IMR-90 (cell line): ENCODE results near the gene GSN. TPM values are rescaled to one million over a fixed set of nuclear protein-coding genes. Genes with fewer than 3 reads are reported as not detected.

Experiments used
- ATAC-seq: fragments of 200-7000 bp; cut with Tn5 transposase; 2 replicates; pipeline ENCODE4 v1.9.1; 2020; ENCODE audit warnings: low read depth, mild to moderate bottlenecking, moderate library complexity
- BruUV-seq: library from RNA; stranded (reverse); fragments of 400-500 nt; replicated peaks from 2 replicates; lab custom pipeline; 2021; lab: Mats Ljungman, UMichigan
- CTCF ChIA-PET: fragments of 300-600 bp; formaldehyde crosslinking; extraction: SDS; loops from one replicate; lab custom pipeline; 2021; ENCODE audit warnings: antibody characterized with exemption; lab: Yijun Ruan, JAX
- POLR2A ChIA-PET: fragments of 300-600 bp; sonication (Branson Sonifier 250); formaldehyde crosslinking; loops from one replicate; lab custom pipeline; 2022; ENCODE audit warnings: antibody characterized with exemption; ENCODE audit not compliant: unreplicated experiment; lab: Charles Lee
- DNase-seq: peaks from one replicate; pipeline ENCODE4 v3.0.0; 2013
- H2AFZ ChIP-seq: replicated peaks from 2 replicates; pipeline ENCODE3; 2013; ENCODE audit warnings: low read length, mild to moderate bottlenecking; ENCODE audit not compliant: poor library complexity
- H2AK5ac ChIP-seq: 2 replicates; pipeline ENCODE4 v1.6.1; 2013; ENCODE audit warnings: low read depth, low read length, inconsistent platforms
- H2AK9ac ChIP-seq: replicated peaks from 2 replicates; pipeline ENCODE3; 2013; ENCODE audit warnings: mild to moderate bottlenecking, low read depth, low read length, moderate library complexity; ENCODE audit not compliant: poor library complexity
- H2BK120ac ChIP-seq: 2 replicates; pipeline ENCODE4 v1.6.1; 2013; ENCODE audit warnings: low read depth, low read length, inconsistent platforms
- H2BK15ac ChIP-seq: 3 replicates; pipeline ENCODE4 v1.6.1; 2013; ENCODE audit warnings: low read depth, low read length, inconsistent platforms
- H2BK20ac ChIP-seq: 2 replicates; pipeline ENCODE4 v1.6.1; 2013; ENCODE audit warnings: low read depth, mild to moderate bottlenecking, inconsistent platforms, low read length, moderate library complexity
- H2BK5ac ChIP-seq: 2 replicates; pipeline ENCODE4 v1.6.1; 2013; ENCODE audit warnings: mild to moderate bottlenecking, low read depth, low read length, inconsistent platforms; ENCODE audit not compliant: poor library complexity, severe bottlenecking
- H3K14ac ChIP-seq: replicated peaks from 2 replicates; pipeline ENCODE4 v1.6.1; 2013; ENCODE audit warnings: low read depth, low read length, inconsistent platforms
- H3K18ac ChIP-seq: 2 replicates; pipeline ENCODE4 v1.6.1; 2013; ENCODE audit warnings: low read depth, low read length, control low read depth
- H3K23ac ChIP-seq: 2 replicates; pipeline ENCODE4 v1.6.1; 2013; ENCODE audit warnings: low read depth, low read length, inconsistent platforms
- H3K27ac ChIP-seq: 2 replicates; pipeline ENCODE4 v1.5.1; 2013; ENCODE audit warnings: mild to moderate bottlenecking, control low read depth, low read length; ENCODE audit not compliant: insufficient read depth
- H3K27me3 ChIP-seq: 2 replicates; pipeline ENCODE4 v1.6.1; 2013; ENCODE audit warnings: low read length; ENCODE audit not compliant: control insufficient read depth, insufficient read depth
- H3K36me3 ChIP-seq: 2 replicates; pipeline ENCODE4 v1.6.1; 2013; ENCODE audit warnings: low read length, mixed read lengths; ENCODE audit not compliant: control insufficient read depth, insufficient read depth
- H3K4ac ChIP-seq: 2 replicates; pipeline ENCODE4 v1.6.1; 2013; ENCODE audit warnings: low read depth, low read length, inconsistent platforms
- H3K4me1 ChIP-seq: 2 replicates; pipeline ENCODE4 v1.6.1; 2013; ENCODE audit warnings: low read length, mixed read lengths; ENCODE audit not compliant: control insufficient read depth, insufficient read depth
- H3K4me2 ChIP-seq: 2 replicates; pipeline ENCODE4 v1.6.1; 2013; ENCODE audit warnings: low read depth, mild to moderate bottlenecking, control low read depth, low read length, moderate library complexity
- H3K4me3 ChIP-seq: 2 replicates; pipeline ENCODE4 v1.5.1; 2013; ENCODE audit warnings: low read depth, mild to moderate bottlenecking, control low read depth, low read length, moderate library complexity; ENCODE audit not compliant: insufficient read depth
- H3K56ac ChIP-seq: 2 replicates; pipeline ENCODE4 v1.6.1; 2013; ENCODE audit warnings: low read length, inconsistent platforms; ENCODE audit not compliant: insufficient read depth; ENCODE audit errors: extremely low read depth
- H3K79me1 ChIP-seq, 2 experiments: 2 replicates each; pipeline ENCODE4 v1.6.1; 2013; ENCODE audit warnings: low read length in 2 of 2, inconsistent platforms in 1 of 2, low read depth in 1 of 2
- H3K9ac ChIP-seq: 2 replicates; pipeline ENCODE4 v1.6.1; 2013; ENCODE audit warnings: low read depth, low read length, control low read depth
- H3K9me1 ChIP-seq: 2 replicates; pipeline ENCODE4 v1.6.1; 2013; ENCODE audit warnings: low read length, inconsistent platforms; ENCODE audit not compliant: insufficient read depth
- H3K9me3 ChIP-seq: 2 replicates; pipeline ENCODE4 v1.6.1; 2013; ENCODE audit warnings: low read length; ENCODE audit not compliant: control insufficient read depth, insufficient read depth
- H4K20me1 ChIP-seq: 2 replicates; pipeline ENCODE4 v1.6.1; 2013; ENCODE audit warnings: low read length, inconsistent platforms; ENCODE audit not compliant: insufficient read depth
- H4K5ac ChIP-seq: 2 replicates; pipeline ENCODE4 v1.6.1; 2013; ENCODE audit warnings: mild to moderate bottlenecking, low read depth, low read length, control low read depth
- H4K8ac ChIP-seq, 2 experiments: 2 replicates each; pipeline ENCODE4 v1.6.1; 2013; ENCODE audit warnings: low read depth in 2 of 2, low read length in 2 of 2, control low read depth in 1 of 2, inconsistent platforms in 1 of 2
- H4K91ac ChIP-seq: 2 replicates; pipeline ENCODE4 v1.6.1; 2013; ENCODE audit warnings: low read depth, low read length, inconsistent platforms; ENCODE audit not compliant: insufficient read depth
- CEBPB ChIP-seq: IDR thresholded peaks from 2 replicates; pipeline ENCODE4 v1.6.1; 2012; ENCODE audit warnings: low read depth, low read length, improper control_type of control experiment
- FOS ChIP-seq: fragments of 150-350 bp; IDR thresholded peaks from 2 replicates; pipeline ENCODE4 v1.6.1; 2016; ENCODE audit warnings: low read depth, low read length
- MAFK ChIP-seq: IDR thresholded peaks from 2 replicates; pipeline ENCODE4 v1.6.1; 2012; ENCODE audit warnings: low read depth, low read length, improper control_type of control experiment
- MAZ ChIP-seq: IDR thresholded peaks from 2 replicates; pipeline ENCODE4 v1.6.1; 2012; ENCODE audit warnings: low read depth, mild to moderate bottlenecking, low read length, improper control_type of control experiment, moderate library complexity, borderline replicate concordance
- MXI1 ChIP-seq: IDR thresholded peaks from 2 replicates; pipeline ENCODE4 v1.6.1; 2012; ENCODE audit warnings: low read depth, mild to moderate bottlenecking, low read length, moderate library complexity, borderline replicate concordance
- NFE2L2 ChIP-seq: fragments of 150-350 bp; IDR thresholded peaks from 2 replicates; pipeline ENCODE4 v1.6.1; 2016; ENCODE audit warnings: low read depth, mild to moderate bottlenecking, low read length
- RAD21 ChIP-seq: IDR thresholded peaks from 2 replicates; pipeline ENCODE4 v1.6.1; 2012; ENCODE audit warnings: low read length, improper control_type of control experiment
- RCOR1 ChIP-seq: IDR thresholded peaks from 2 replicates; pipeline ENCODE4 v1.6.1; 2012; ENCODE audit warnings: mild to moderate bottlenecking, low read length, improper control_type of control experiment; ENCODE audit not compliant: insufficient replicate concordance
- RFX5 ChIP-seq: IDR thresholded peaks from 2 replicates; pipeline ENCODE4 v1.8.0; 2012; ENCODE audit warnings: low read depth, mild to moderate bottlenecking, low read length, moderate library complexity
- WGBS, 2 experiments: methylation state at CpG; one replicate each; pipeline versions ENCODE4 v1.1.5 to v1.1.7; 2013; ENCODE audit warnings: missing lambda C conversion rate in 2 of 2; ENCODE audit not compliant: insufficient read length in 1 of 2; ENCODE audit errors: extremely low coverage in 2 of 2; 5-methylcytosine and 5-hydroxymethylcytosine counted together
- dilution Hi-C: fragments of 300-500 bp; cut with HindIII; formaldehyde crosslinking; loops from one replicate; pipeline ENCODE4 v1.14.3; 2018; ENCODE audit warnings: low sequenced_read_pairs; ENCODE audit not compliant: unreplicated experiment
- in situ Hi-C: fragments of 300-500 bp; cut with MboI; formaldehyde crosslinking; loops from 3 replicates; pipeline ENCODE4 v1.14.3; 2019; ENCODE audit warnings: low sequenced_read_pairs, inconsistent platforms, mixed read lengths
- intact Hi-C: fragments of 100-400 bp; cut with micrococcal nuclease; formaldehyde crosslinking; loops from 2 replicates; pipeline ENCODE4 v1.10.0; 2022
- polyA plus RNA-seq, 3 experiments: library from polyadenylated mRNA; depleted of rRNA; stranded (reverse); fragments of >200 nt; gene quantifications; 2 replicates each; pipeline ENCODE4 v1.2.3, GENCODE V29; 2012; ENCODE audit warnings: low replicate concordance in 1 of 3
- total RNA-seq: library from RNA; depleted of rRNA; stranded (reverse); fragments of >200 nt; gene quantifications from 2 replicates; pipeline ENCODE4 v1.2.3, GENCODE V29; 2012
- TF ChIP-seq, protein P1 (sequence below): conservative IDR thresholded peaks from 2 replicates; pipeline ENCODE4 v1.5.1; 2012; ENCODE audit warnings: mild to moderate bottlenecking, low read depth, low read length, improper control_type of control experiment
- TF ChIP-seq, protein P2 (sequence below): fragments of 150-350 bp; IDR thresholded peaks from 2 replicates; pipeline ENCODE4 v1.6.1; 2016; ENCODE audit warnings: low read depth, mild to moderate bottlenecking, low read length, moderate library complexity, borderline replicate concordance
- TF ChIP-seq, protein P3 (sequence below): fragments of 150-350 bp; IDR thresholded peaks from 2 replicates; pipeline ENCODE4 v1.6.1; 2017; ENCODE audit warnings: mild to moderate bottlenecking, antibody characterized with exemption, low read length, low read depth

Gene GSN
- total and polyA plus RNA-seq, 2 of the 4 experiments (the other 2 are of a cell fraction) = 495 to 547 TPM

DNA sequence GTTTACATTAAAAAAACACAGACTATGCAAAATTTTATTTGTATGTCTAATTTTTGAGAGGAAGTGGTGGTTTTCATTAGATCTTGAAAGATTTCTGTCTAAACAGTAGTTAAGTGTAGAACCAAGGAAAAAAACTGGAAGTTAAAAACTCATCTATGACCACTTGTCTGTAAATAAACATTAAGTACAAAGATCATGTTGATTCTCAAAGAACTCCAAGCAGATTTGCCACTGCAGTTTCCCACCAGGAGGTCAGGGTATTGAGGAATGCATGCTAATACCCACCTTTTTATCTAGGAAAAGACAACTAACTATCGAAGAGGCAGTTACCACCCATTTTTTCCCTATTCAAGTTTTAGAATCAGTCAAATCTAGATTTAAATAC lies 100.2 kb downstream of the GSN start:
- Histone ChIP-seq H2AK9ac (no peak overlapping the region), H3K9ac (peak overlapping the region; percentile 53), H3K27ac (peak overlapping the region; percentile 32; the same call in 1 of the 2 replicates), H3K4me3 (peak overlapping the region; percentile 51), H3K9me1 (peaks cover 16% of the 10 kb centered on the region), H4K91ac (no peak overlapping the region), H3K9me3 (no peaks in the 10 kb centered on the region), H4K8ac (peak overlapping the region in 1 of 2 experiments; percentile 39; a peak in 2 of 4 replicates), H3K36me3 (peaks cover 4% of the 10 kb centered on the region; the same call in 1 of the 2 replicates), H3K18ac (peak overlapping the region; percentile 68; the same call in 1 of the 2 replicates), H4K5ac (peak overlapping the region; percentile 36; the same call in 1 of the 2 replicates), H3K23ac (no peak overlapping the region), H2AFZ (no peak overlapping the region), H2BK5ac (peak overlapping the region; percentile 67), H2BK15ac (no peak overlapping the region), H3K27me3 (no peaks in the 10 kb centered on the region), H3K14ac (0 out of 2 replicates have a peak overlapping the region, but pooled peaks have one; percentile 38), H3K4me1 (peaks cover 21% of the 10 kb centered on the region), H3K4me2 (peak overlapping the region; percentile 99), H3K79me1 (peaks cover 6 to 53% of the 10 kb centered on the region in 2 experiments; a peak in 2 of 4 replicates), H2BK20ac (no peak overlapping the region), H2BK120ac (0 out of 2 replicates have a peak overlapping the region, but pooled peaks have one; percentile 45), H3K4ac (no peak overlapping the region), H3K56ac (no peak overlapping the region), H4K20me1 (peaks cover 5% of the 10 kb centered on the region; the same call in 1 of the 2 replicates), H2AK5ac (no peak overlapping the region)
- intact Hi-C loops = no loop called here
- ATAC-seq (no peak), DNase-seq (no peak)
- WGBS, 2 experiments = no CpG with 5 or more reads among the region's 1 CpG
- POLR2A ChIA-PET = interaction anchor here (0.6 kb wide), 1 partner anchor 391 kb away, joined by 6 read pairs; no protein-coding TSS in a partner anchor
- dilution Hi-C loops = no loop called here
- TF ChIP-seq RCOR1 (no peak), FOS (no peak), MAFK (no peak), RFX5 (no peak), RAD21 (no peak), NFE2L2 (no peak), MAZ (no peak), CEBPB (no peak), MXI1 (no peak)
- TF ChIP-seq, protein P1, sequence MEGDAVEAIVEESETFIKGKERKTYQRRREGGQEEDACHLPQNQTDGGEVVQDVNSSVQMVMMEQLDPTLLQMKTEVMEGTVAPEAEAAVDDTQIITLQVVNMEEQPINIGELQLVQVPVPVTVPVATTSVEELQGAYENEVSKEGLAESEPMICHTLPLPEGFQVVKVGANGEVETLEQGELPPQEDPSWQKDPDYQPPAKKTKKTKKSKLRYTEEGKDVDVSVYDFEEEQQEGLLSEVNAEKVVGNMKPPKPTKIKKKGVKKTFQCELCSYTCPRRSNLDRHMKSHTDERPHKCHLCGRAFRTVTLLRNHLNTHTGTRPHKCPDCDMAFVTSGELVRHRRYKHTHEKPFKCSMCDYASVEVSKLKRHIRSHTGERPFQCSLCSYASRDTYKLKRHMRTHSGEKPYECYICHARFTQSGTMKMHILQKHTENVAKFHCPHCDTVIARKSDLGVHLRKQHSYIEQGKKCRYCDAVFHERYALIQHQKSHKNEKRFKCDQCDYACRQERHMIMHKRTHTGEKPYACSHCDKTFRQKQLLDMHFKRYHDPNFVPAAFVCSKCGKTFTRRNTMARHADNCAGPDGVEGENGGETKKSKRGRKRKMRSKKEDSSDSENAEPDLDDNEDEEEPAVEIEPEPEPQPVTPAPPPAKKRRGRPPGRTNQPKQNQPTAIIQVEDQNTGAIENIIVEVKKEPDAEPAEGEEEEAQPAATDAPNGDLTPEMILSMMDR = no peak
- TF ChIP-seq, protein P2, sequence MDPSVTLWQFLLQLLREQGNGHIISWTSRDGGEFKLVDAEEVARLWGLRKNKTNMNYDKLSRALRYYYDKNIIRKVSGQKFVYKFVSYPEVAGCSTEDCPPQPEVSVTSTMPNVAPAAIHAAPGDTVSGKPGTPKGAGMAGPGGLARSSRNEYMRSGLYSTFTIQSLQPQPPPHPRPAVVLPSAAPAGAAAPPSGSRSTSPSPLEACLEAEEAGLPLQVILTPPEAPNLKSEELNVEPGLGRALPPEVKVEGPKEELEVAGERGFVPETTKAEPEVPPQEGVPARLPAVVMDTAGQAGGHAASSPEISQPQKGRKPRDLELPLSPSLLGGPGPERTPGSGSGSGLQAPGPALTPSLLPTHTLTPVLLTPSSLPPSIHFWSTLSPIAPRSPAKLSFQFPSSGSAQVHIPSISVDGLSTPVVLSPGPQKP = no peak
- TF ChIP-seq, protein P3, sequence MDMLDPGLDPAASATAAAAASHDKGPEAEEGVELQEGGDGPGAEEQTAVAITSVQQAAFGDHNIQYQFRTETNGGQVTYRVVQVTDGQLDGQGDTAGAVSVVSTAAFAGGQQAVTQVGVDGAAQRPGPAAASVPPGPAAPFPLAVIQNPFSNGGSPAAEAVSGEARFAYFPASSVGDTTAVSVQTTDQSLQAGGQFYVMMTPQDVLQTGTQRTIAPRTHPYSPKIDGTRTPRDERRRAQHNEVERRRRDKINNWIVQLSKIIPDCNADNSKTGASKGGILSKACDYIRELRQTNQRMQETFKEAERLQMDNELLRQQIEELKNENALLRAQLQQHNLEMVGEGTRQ = no peak
- in situ Hi-C loops = no loop called here
- no TSS peak for BruUV-seq
- CTCF ChIA-PET = no interaction called here
